ENCODE results near the gene ABCC10.

- no peak for TF ChIP-seq CTCF (IDR thresholded peaks at IDR 0.05; ENCODE audit: insufficient read depth, low read length)
- TF ChIP-seq GABPA (IDR thresholded peaks at IDR 0.05; ENCODE audit: low read depth) = no peak
Observed at GRCh38 chr6:43445576-43445975, 18.2 kb downstream of the ABCC10 start.
